ENCODE measurements around the gene FXYD4. TPM values are rescaled to one million over a fixed set of nuclear protein-coding genes. Genes with fewer than 3 reads are reported as not detected.
A peak's percentile ranks its signal among the peaks of the same experiment; 100 is the strongest.
"Not testable (repeated sequence)": the region's sequence is repeated elsewhere in the genome, so short reads cannot be mapped to it uniquely, and the experiment has no call there.

Gene FXYD4
- total RNA-seq, 1 experiment from 2014 or later, result not detected

- Histone ChIP-seq H3K4me3 (ENCODE audit: low read length) (no peak overlapping the region), H3K27me3 (ENCODE audit: low read length) (no peaks in the 10 kb centered on the region), H3K79me2 (ENCODE audit: low read length) (peaks cover 64% of the 10 kb centered on the region), H3K4me1 (ENCODE audit: low read length) (peaks cover 29% of the 10 kb centered on the region), H4K20me1 (ENCODE audit: insufficient read depth, low read depth, low read length) (peaks cover 88% of the 10 kb centered on the region), H3K27ac (ENCODE audit: low read length) (no peak overlapping the region), H3K36me3 (ENCODE audit: insufficient read depth, low read length) (peaks cover 85% of the 10 kb centered on the region), H3K9me3 (ENCODE audit: low read length) (no peaks in the 10 kb centered on the region), H3K9me2 (replicated peaks; ENCODE audit: insufficient read depth, low read length) (no peaks in the 10 kb centered on the region), H3K9ac (ENCODE audit: low read length) (no peak overlapping the region), H2AFZ (ENCODE audit: low read length) (no peak overlapping the region), H3K4me2 (ENCODE audit: low read depth, low read length, poor library complexity, severe bottlenecking) (no peak overlapping the region)
- DNase-seq, result no peak
Observed at GRCh38 chr10:43391496-43391895, 20.1 kb downstream of the FXYD4 start.

GRCh38 chr10:43392748-43393147 lies 21.3 kb downstream of the FXYD4 start:
- Histone ChIP-seq H3K79me2 (ENCODE audit: low read length) (peaks cover 74% of the 10 kb centered on the region), H3K4me3 (ENCODE audit: low read length) (no peak overlapping the region), H3K36me3 (ENCODE audit: insufficient read depth, low read length) (peaks cover 72% of the 10 kb centered on the region), H3K4me1 (ENCODE audit: low read length) (peaks cover 31% of the 10 kb centered on the region), H3K9me2 (replicated peaks; ENCODE audit: insufficient read depth, low read length) (no peaks in the 10 kb centered on the region), H3K9ac (ENCODE audit: low read length) (no peak overlapping the region), H3K4me2 (ENCODE audit: low read depth, low read length, poor library complexity, severe bottlenecking) (no peak overlapping the region), H2AFZ (ENCODE audit: low read length) (no peak overlapping the region), H3K27me3 (ENCODE audit: low read length) (no peaks in the 10 kb centered on the region), H3K9me3 (ENCODE audit: low read length) (no peaks in the 10 kb centered on the region), H4K20me1 (ENCODE audit: insufficient read depth, low read depth, low read length) (peaks cover 77% of the 10 kb centered on the region), H3K27ac (ENCODE audit: low read length) (no peak overlapping the region)
- no peak for DNase-seq

GRCh38 chr10:43393186-43393585 lies 21.8 kb downstream of the FXYD4 start:
- H4K20me1 ChIP-seq (ENCODE audit: insufficient read depth, low read depth, low read length), result peaks cover 72% of the 10 kb centered on the region
- H3K27ac ChIP-seq (ENCODE audit: low read length); H3K27me3 ChIP-seq (ENCODE audit: low read length); H3K4me3 ChIP-seq (ENCODE audit: low read length); H3K9me3 ChIP-seq (ENCODE audit: low read length); DNase-seq; H3K4me2 ChIP-seq (ENCODE audit: low read depth, low read length, poor library complexity, severe bottlenecking); H3K9ac ChIP-seq (ENCODE audit: low read length); H3K9me2 ChIP-seq (replicated peaks; ENCODE audit: insufficient read depth, low read length); H2AFZ ChIP-seq (ENCODE audit: low read length): not testable (repeated sequence)
- peaks cover 35% of the 10 kb centered on the region for H3K4me1 ChIP-seq (ENCODE audit: low read length)
- peaks cover 79% of the 10 kb centered on the region for H3K79me2 ChIP-seq (ENCODE audit: low read length)
- H3K36me3 ChIP-seq (ENCODE audit: insufficient read depth, low read length), result peaks cover 68% of the 10 kb centered on the region

GRCh38 chr10:43393606-43394360 lies 22.3 kb downstream of the FXYD4 start:
- H3K27ac ChIP-seq (ENCODE audit: low read length), result peak overlapping the region; percentile 87
- H3K4me3 ChIP-seq (ENCODE audit: low read length), result no peak overlapping the region
- H3K27me3 ChIP-seq (ENCODE audit: low read length), result no peaks in the 10 kb centered on the region
- H4K20me1 ChIP-seq (ENCODE audit: insufficient read depth, low read depth, low read length), result peaks cover 70% of the 10 kb centered on the region
- H3K9me2 ChIP-seq (replicated peaks; ENCODE audit: insufficient read depth, low read length), result no peaks in the 10 kb centered on the region
- H3K79me2 ChIP-seq (ENCODE audit: low read length), result peaks cover 85% of the 10 kb centered on the region
- peaks cover 41% of the 10 kb centered on the region for H3K4me1 ChIP-seq (ENCODE audit: low read length)
- DNase-seq, result no peak
- H3K36me3 ChIP-seq (ENCODE audit: insufficient read depth, low read length), result peaks cover 62% of the 10 kb centered on the region
- H3K9ac ChIP-seq (ENCODE audit: low read length), result 0 out of 2 replicates have a peak overlapping the region, but pooled peaks have one; percentile 93
- H2AFZ ChIP-seq (ENCODE audit: low read length), result no peak overlapping the region
- no peak overlapping the region for H3K4me2 ChIP-seq (ENCODE audit: low read depth, low read length, poor library complexity, severe bottlenecking)
- no peaks in the 10 kb centered on the region for H3K9me3 ChIP-seq (ENCODE audit: low read length)

GRCh38 chr10:43394868-43395267 lies 23.4 kb downstream of the FXYD4 start:
- Histone ChIP-seq H3K27me3 (ENCODE audit: low read length) (no peaks in the 10 kb centered on the region), H3K36me3 (ENCODE audit: insufficient read depth, low read length) (peaks cover 56% of the 10 kb centered on the region), H3K4me1 (ENCODE audit: low read length) (peaks cover 52% of the 10 kb centered on the region), H3K27ac (ENCODE audit: low read length) (peak overlapping the region; percentile 87), H2AFZ (ENCODE audit: low read length) (no peak overlapping the region), H3K79me2 (ENCODE audit: low read length) (peaks cover 89% of the 10 kb centered on the region), H3K9ac (ENCODE audit: low read length) (peak overlapping the region; percentile 93; the same call in 1 of the 2 replicates), H3K4me3 (ENCODE audit: low read length) (peak overlapping the region; percentile 90; the same call in 1 of the 2 replicates), H3K9me2 (replicated peaks; ENCODE audit: insufficient read depth, low read length) (no peaks in the 10 kb centered on the region), H3K4me2 (ENCODE audit: low read depth, low read length, poor library complexity, severe bottlenecking) (peak overlapping the region; percentile 80), H4K20me1 (ENCODE audit: insufficient read depth, low read depth, low read length) (peaks cover 69% of the 10 kb centered on the region), H3K9me3 (ENCODE audit: low read length) (no peaks in the 10 kb centered on the region)
- no peak for DNase-seq

- H3K9me3 ChIP-seq (ENCODE audit: low read length), result no peaks in the 10 kb centered on the region
- DNase-seq, result no peak
- peaks cover 89% of the 10 kb centered on the region for H3K79me2 ChIP-seq (ENCODE audit: low read length)
- peaks cover 69% of the 10 kb centered on the region for H4K20me1 ChIP-seq (ENCODE audit: insufficient read depth, low read depth, low read length)
- peak overlapping the region; percentile 80 for H3K4me2 ChIP-seq (ENCODE audit: low read depth, low read length, poor library complexity, severe bottlenecking)
- H3K4me3 ChIP-seq (ENCODE audit: low read length), result peak overlapping the region; percentile 90
- H3K27ac ChIP-seq (ENCODE audit: low read length), result peak overlapping the region; percentile 87
- peak overlapping the region; percentile 93 for H3K9ac ChIP-seq (ENCODE audit: low read length)
- H3K4me1 ChIP-seq (ENCODE audit: low read length), result peaks cover 59% of the 10 kb centered on the region
- H3K36me3 ChIP-seq (ENCODE audit: insufficient read depth, low read length), result peaks cover 54% of the 10 kb centered on the region
- H3K9me2 ChIP-seq (replicated peaks; ENCODE audit: insufficient read depth, low read length), result no peaks in the 10 kb centered on the region
- H2AFZ ChIP-seq (ENCODE audit: low read length), result no peak overlapping the region
- no peaks in the 10 kb centered on the region for H3K27me3 ChIP-seq (ENCODE audit: low read length)
Observed at GRCh38 chr10:43395571-43396060, 24.2 kb downstream of the FXYD4 start.

- Histone ChIP-seq H3K9ac (ENCODE audit: low read length) (peak overlapping the region; percentile 93), H3K79me2 (ENCODE audit: low read length) (peaks cover 93% of the 10 kb centered on the region), H3K4me2 (ENCODE audit: low read depth, low read length, poor library complexity, severe bottlenecking) (peak overlapping the region; percentile 80), H3K27me3 (ENCODE audit: low read length) (no peaks in the 10 kb centered on the region), H3K36me3 (ENCODE audit: insufficient read depth, low read length) (peaks cover 54% of the 10 kb centered on the region), H3K9me2 (replicated peaks; ENCODE audit: insufficient read depth, low read length) (no peaks in the 10 kb centered on the region), H3K4me1 (ENCODE audit: low read length) (peaks cover 66% of the 10 kb centered on the region), H3K27ac (ENCODE audit: low read length) (peak overlapping the region; percentile 87), H3K9me3 (ENCODE audit: low read length) (no peaks in the 10 kb centered on the region), H2AFZ (ENCODE audit: low read length) (no peak overlapping the region), H3K4me3 (ENCODE audit: low read length) (peak overlapping the region; percentile 90), H4K20me1 (ENCODE audit: insufficient read depth, low read depth, low read length) (peaks cover 67% of the 10 kb centered on the region)
- peak; percentile 91 for DNase-seq
Observed at GRCh38 chr10:43396061-43396927, 24.9 kb downstream of the FXYD4 start.
